Coronary artery (tissue), 2 donors: Measurements from ENCODE around the gene MFSD2A.

Experiments
- DNase-seq: peaks from one replicate; pipeline ENCODE4 v3.0.0-alpha.2; 2017; ENCODE audit warnings: low spot score
- H3K27ac ChIP-seq, 2 donors: fragments of 200-600 bp; sonication (generic); one replicate each; pipeline ENCODE4 v1.5.1; 2016 to 2019
- H3K4me3 ChIP-seq: fragments of 200-600 bp; sonication (generic); 2 replicates; pipeline ENCODE4 v1.5.1; 2016; ENCODE audit warnings: mild to moderate bottlenecking, moderate library complexity
- CTCF ChIP-seq: fragments of 200-600 bp; sonication (generic); IDR thresholded peaks from one replicate; pipeline ENCODE4 v1.5.1; 2019; ENCODE audit warnings: antibody characterized with exemption

The MFSD2A gene

GRCh38 chr1:39952359-39953110 lies 2.4 kb upstream of the MFSD2A start:
- peak overlapping the region in 1 of 2 donors; percentile 31 for H3K27ac ChIP-seq
- TF ChIP-seq CTCF: no peak
- no peak for DNase-seq
- H3K4me3 ChIP-seq: no peak overlapping the region

GRCh38 chr1:39954324-39954869 lies 548 bp upstream of the MFSD2A start:
- peak overlapping the region; percentile 79 for H3K4me3 ChIP-seq
- peak overlapping the region in 1 of 2 donors; percentile 71 for H3K27ac ChIP-seq
- DNase-seq: no peak

GRCh38 chr1:39955547-39956539 lies 898 bp downstream of the MFSD2A start:
- no peak for TF ChIP-seq CTCF
- H3K27ac ChIP-seq: no peak overlapping the region
- DNase-seq: no peak
- peak overlapping the region; percentile 79 for H3K4me3 ChIP-seq

More at GRCh38 chr1:39954324-39954869, 548 bp upstream of the MFSD2A start:
- TF ChIP-seq CTCF: no peak

- Histone ChIP-seq H3K4me3 (no peak overlapping the region), H3K27ac (no peak overlapping the region)
- no peak for DNase-seq
- TF ChIP-seq CTCF: no peak
Measured at GRCh38 chr1:39957299-39958015, 2.5 kb downstream of the MFSD2A start.

- DNase-seq: no peak
- TF ChIP-seq CTCF: no peak
- Histone ChIP-seq H3K4me3 (no peak overlapping the region), H3K27ac (no peak overlapping the region)
Measured at GRCh38 chr1:39958403-39959200, 3.7 kb downstream of the MFSD2A start.
